GM10847 (cell line): Measurements from ENCODE around the gene DENND1A.

Experiments used
- POLR2A ChIP-seq: IDR thresholded peaks from 2 replicates; pipeline ENCODE4 v1.6.1; 2011; ENCODE audit not compliant: insufficient read length; ENCODE audit errors: extremely low read depth

Gene DENND1A

GRCh38 chr9:123640792-123641222 is 289.1 kb downstream of the DENND1A start:
- no peak for TF ChIP-seq POLR2A

GRCh38 chr9:123639743-123640142 is 290.2 kb downstream of the DENND1A start:
- TF ChIP-seq POLR2A = no peak

- no peak for TF ChIP-seq POLR2A
Measured at GRCh38 chr9:123637945-123638634, 291.8 kb downstream of the DENND1A start.

- no peak for TF ChIP-seq POLR2A
Measured at GRCh38 chr9:123637606-123637944, 292.4 kb downstream of the DENND1A start.

- no peak for TF ChIP-seq POLR2A
Measured at GRCh38 chr9:123631862-123632261, 298.1 kb downstream of the DENND1A start.

- TF ChIP-seq POLR2A = no peak
Measured at GRCh38 chr9:123630233-123630632, 299.7 kb downstream of the DENND1A start.

GRCh38 chr9:123629531-123629930 is 300.4 kb downstream of the DENND1A start:
- no peak for TF ChIP-seq POLR2A

- no peak for TF ChIP-seq POLR2A
Measured at GRCh38 chr9:123622711-123623241, 307.1 kb downstream of the DENND1A start.

GRCh38 chr9:123620239-123620638 is 309.7 kb downstream of the DENND1A start:
- no peak for TF ChIP-seq POLR2A

GRCh38 chr9:123617952-123618678 is 311.8 kb downstream of the DENND1A start:
- TF ChIP-seq POLR2A = no peak

- no peak for TF ChIP-seq POLR2A
Measured at GRCh38 chr9:123617286-123617685, 312.6 kb downstream of the DENND1A start.

- TF ChIP-seq POLR2A = no peak
Measured at GRCh38 chr9:123616707-123617106, 313.2 kb downstream of the DENND1A start.

GRCh38 chr9:123615381-123615780 is 314.5 kb downstream of the DENND1A start:
- TF ChIP-seq POLR2A = no peak

GRCh38 chr9:123614306-123615263 is 315.3 kb downstream of the DENND1A start:
- TF ChIP-seq POLR2A = no peak

GRCh38 chr9:123611226-123611625 is 318.7 kb downstream of the DENND1A start:
- no peak for TF ChIP-seq POLR2A
